Measurements from ENCODE around the gene RSPH6A. TPM values are rescaled to one million over a fixed set of nuclear protein-coding genes. Genes with fewer than 3 reads are reported as not detected.

Gene RSPH6A
- polyA plus RNA-seq, 1 donor from 2014 or later = not detected

- no peak overlapping the region for H3K9ac ChIP-seq (ENCODE audit: low read length)
- H3K27ac ChIP-seq (ENCODE audit: low read length) = no peak overlapping the region
- H3F3A ChIP-seq (ENCODE audit: insufficient read depth, low read length, poor library complexity, severe bottlenecking) = no peaks in the 10 kb centered on the region
- no peak overlapping the region for H2AFZ ChIP-seq (ENCODE audit: low read depth, low read length)
- H3K36me3 ChIP-seq (ENCODE audit: insufficient read depth, low read length) = no peaks in the 10 kb centered on the region
- H4K20me1 ChIP-seq (ENCODE audit: insufficient read depth) = no peaks in the 10 kb centered on the region
- H3K9me2 ChIP-seq (ENCODE audit: insufficient read depth, low read length) = no peaks in the 10 kb centered on the region
- H3K9me3 ChIP-seq (ENCODE audit: low read length) = no peaks in the 10 kb centered on the region
- no peaks in the 10 kb centered on the region for H3K79me2 ChIP-seq (replicated peaks; ENCODE audit: insufficient read depth, low read length)
- TF ChIP-seq, protein P1, sequence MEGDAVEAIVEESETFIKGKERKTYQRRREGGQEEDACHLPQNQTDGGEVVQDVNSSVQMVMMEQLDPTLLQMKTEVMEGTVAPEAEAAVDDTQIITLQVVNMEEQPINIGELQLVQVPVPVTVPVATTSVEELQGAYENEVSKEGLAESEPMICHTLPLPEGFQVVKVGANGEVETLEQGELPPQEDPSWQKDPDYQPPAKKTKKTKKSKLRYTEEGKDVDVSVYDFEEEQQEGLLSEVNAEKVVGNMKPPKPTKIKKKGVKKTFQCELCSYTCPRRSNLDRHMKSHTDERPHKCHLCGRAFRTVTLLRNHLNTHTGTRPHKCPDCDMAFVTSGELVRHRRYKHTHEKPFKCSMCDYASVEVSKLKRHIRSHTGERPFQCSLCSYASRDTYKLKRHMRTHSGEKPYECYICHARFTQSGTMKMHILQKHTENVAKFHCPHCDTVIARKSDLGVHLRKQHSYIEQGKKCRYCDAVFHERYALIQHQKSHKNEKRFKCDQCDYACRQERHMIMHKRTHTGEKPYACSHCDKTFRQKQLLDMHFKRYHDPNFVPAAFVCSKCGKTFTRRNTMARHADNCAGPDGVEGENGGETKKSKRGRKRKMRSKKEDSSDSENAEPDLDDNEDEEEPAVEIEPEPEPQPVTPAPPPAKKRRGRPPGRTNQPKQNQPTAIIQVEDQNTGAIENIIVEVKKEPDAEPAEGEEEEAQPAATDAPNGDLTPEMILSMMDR (IDR thresholded peaks at IDR 0.05; ENCODE audit: poor library complexity, severe bottlenecking) = no peak
- TF ChIP-seq REST (IDR thresholded peaks at IDR 0.05; ENCODE audit: borderline replicate concordance) (no peak), EZH2 (IDR thresholded peaks at IDR 0.05; ENCODE audit: borderline replicate concordance, insufficient read depth, low read length, poor library complexity, severe bottlenecking) (no peak), TAF1 (IDR thresholded peaks at IDR 0.05; ENCODE audit: low read depth) (no peak), EP300 (conservative IDR thresholded peaks at IDR 0.05; ENCODE audit: poor library complexity, severe bottlenecking) (no peak), MXI1 (conservative IDR thresholded peaks at IDR 0.05; ENCODE audit: poor library complexity, severe bottlenecking) (no peak), RAD21 (conservative IDR thresholded peaks at IDR 0.05) (no peak), SMC3 (conservative IDR thresholded peaks at IDR 0.05; ENCODE audit: poor library complexity) (no peak), POLR2AphosphoS5 (IDR thresholded peaks at IDR 0.05) (no peak)
- H3K4me3 ChIP-seq (ENCODE audit: low read length) = no peak overlapping the region
- H3K27me3 ChIP-seq (ENCODE audit: insufficient read depth, low read depth, low read length) = no peaks in the 10 kb centered on the region
- no peak overlapping the region for H3K4me2 ChIP-seq (ENCODE audit: low read length)
These were observed 11.8 kb upstream of the RSPH6A start for GRCh38 chr19:45826934-45827333.

DNA sequence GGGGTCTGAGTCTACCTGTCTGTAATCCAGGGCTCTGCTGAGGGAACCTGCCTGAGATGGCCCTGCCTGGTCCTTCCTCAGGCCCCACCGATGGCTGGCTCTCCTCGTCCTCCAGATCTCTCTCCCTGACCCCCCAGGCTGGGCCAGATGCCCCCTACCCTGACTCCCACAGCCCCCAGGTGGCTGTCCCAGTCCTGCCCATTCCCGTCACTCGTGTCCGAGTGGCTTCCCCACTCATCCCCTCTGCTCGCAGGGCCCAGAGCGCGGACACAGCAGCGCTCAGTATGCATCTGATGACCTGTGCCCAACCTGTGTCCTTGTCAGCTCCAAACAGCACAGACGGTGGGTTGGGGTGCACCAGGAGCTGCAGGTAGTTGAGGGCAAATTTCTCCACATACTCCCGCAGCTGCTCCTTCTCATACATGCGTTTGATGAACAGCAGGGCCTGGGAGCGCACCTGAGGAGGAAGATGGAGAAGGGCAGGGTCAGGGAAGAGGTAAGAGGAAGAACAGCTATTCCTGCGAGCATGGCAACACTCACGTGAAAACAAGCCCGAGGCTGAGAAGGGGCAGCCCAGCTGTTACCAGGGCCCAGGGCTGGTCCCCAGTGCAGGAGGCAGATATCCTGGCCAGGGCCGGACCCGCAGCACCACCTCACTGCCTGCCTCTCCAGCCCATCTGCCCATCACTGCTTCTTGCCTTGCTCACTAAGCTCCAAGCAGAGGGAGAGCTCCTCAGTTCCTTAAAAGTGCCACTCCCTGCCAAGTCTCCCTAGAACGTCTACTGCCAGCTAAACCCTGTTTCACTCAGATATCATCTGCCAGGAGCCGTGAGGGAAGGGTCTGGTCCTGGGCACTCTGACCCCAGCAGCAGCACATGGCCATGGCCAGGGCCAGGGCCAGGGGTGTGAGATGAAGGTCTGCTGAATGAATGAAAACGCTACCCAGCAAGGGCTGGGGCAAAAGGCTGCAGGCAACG, 11.1 kb upstream of the RSPH6A start:
- no peak for TF ChIP-seq EZH2 (IDR thresholded peaks at IDR 0.05; ENCODE audit: borderline replicate concordance, insufficient read depth, low read length, poor library complexity, severe bottlenecking)
- TF ChIP-seq RAD21 (conservative IDR thresholded peaks at IDR 0.05) = no peak
- no peak for TF ChIP-seq MXI1 (conservative IDR thresholded peaks at IDR 0.05; ENCODE audit: poor library complexity, severe bottlenecking)
- TF ChIP-seq TAF1 (IDR thresholded peaks at IDR 0.05; ENCODE audit: low read depth) = no peak
- no peak for TF ChIP-seq POLR2AphosphoS5 (IDR thresholded peaks at IDR 0.05)
- TF ChIP-seq REST (IDR thresholded peaks at IDR 0.05; ENCODE audit: borderline replicate concordance) = no peak
- TF ChIP-seq SMC3 (conservative IDR thresholded peaks at IDR 0.05; ENCODE audit: poor library complexity) = no peak
- no peak for TF ChIP-seq EP300 (conservative IDR thresholded peaks at IDR 0.05; ENCODE audit: poor library complexity, severe bottlenecking)
- TF ChIP-seq, protein P1 (IDR thresholded peaks at IDR 0.05; ENCODE audit: poor library complexity, severe bottlenecking) = no peak
- Histone ChIP-seq H3K4me2 (ENCODE audit: low read length) (no peak overlapping the region), H2AFZ (ENCODE audit: low read depth, low read length) (no peak overlapping the region), H3K36me3 (ENCODE audit: insufficient read depth, low read length) (no peaks in the 10 kb centered on the region), H3F3A (ENCODE audit: insufficient read depth, low read length, poor library complexity, severe bottlenecking) (no peaks in the 10 kb centered on the region), H3K9ac (ENCODE audit: low read length) (no peak overlapping the region), H3K27ac (ENCODE audit: low read length) (no peak overlapping the region), H3K9me3 (ENCODE audit: low read length) (no peaks in the 10 kb centered on the region), H3K9me2 (ENCODE audit: insufficient read depth, low read length) (no peaks in the 10 kb centered on the region), H3K4me3 (ENCODE audit: low read length) (no peak overlapping the region), H3K27me3 (ENCODE audit: insufficient read depth, low read depth, low read length) (no peaks in the 10 kb centered on the region), H4K20me1 (ENCODE audit: insufficient read depth) (no peaks in the 10 kb centered on the region), H3K79me2 (replicated peaks; ENCODE audit: insufficient read depth, low read length) (no peaks in the 10 kb centered on the region)
